GM19438 (cell line): Measurements from ENCODE around the gene CACNA1C.

Experiments
- ATAC-seq: cut with Tn5 transposase; IDR thresholded peaks from one replicate; pipeline ENCODE4 v1.9.1; 2021; ENCODE audit warnings: low read depth; ENCODE audit not compliant: unreplicated experiment

The CACNA1C gene

DNA sequence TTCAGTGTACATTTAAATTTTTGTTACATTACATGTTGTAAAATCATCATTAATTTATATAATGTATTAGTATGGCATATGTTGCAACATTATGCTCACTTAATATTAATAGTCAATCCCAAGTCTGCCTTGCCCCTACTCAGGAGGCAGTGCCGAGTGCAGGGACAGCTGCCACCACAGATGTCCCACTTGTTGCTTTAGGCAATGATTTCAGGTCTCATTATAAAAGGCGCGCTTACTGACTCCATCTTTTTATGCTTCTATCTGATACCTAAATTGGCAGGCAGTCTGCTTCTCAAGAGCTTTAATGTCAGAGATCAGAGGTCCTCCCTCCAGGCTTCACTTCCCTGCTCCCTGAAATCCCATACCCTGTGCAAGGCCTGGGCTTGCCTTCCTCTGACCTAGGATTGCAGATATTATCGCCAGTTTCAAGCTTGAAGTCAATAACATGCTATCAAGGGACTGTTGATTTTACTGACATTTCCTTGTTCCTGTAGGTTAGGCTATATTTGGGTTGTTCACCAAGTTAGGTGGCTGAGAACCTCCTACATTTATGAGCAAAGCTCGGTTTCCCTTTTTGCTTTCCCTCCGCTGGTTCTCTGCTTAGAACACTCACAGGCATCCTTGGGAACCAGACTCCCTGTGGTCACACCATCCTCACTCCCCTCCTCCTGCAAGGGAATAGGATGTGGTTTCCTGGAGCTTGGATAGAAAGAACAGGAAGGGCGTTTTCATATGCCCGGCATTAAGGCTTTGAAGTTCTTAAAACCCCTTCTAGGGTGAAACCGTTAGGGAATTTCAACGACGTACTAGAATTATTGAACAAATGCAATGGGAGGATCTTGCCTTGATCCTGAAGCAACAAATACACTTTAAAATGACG lies 533.6 kb downstream of the CACNA1C start:
- ATAC-seq: no peak

GRCh38 chr12:2588345-2588744 lies 535.6 kb downstream of the CACNA1C start:
- no peak for ATAC-seq

- no peak for ATAC-seq
These were observed 536.6 kb downstream of the CACNA1C start for GRCh38 chr12:2589381-2589780.

- ATAC-seq: no peak
These were observed 540.3 kb downstream of the CACNA1C start for GRCh38 chr12:2593045-2593444.

- no peak for ATAC-seq
These were observed 543.7 kb downstream of the CACNA1C start for GRCh38 chr12:2596441-2596840.

DNA sequence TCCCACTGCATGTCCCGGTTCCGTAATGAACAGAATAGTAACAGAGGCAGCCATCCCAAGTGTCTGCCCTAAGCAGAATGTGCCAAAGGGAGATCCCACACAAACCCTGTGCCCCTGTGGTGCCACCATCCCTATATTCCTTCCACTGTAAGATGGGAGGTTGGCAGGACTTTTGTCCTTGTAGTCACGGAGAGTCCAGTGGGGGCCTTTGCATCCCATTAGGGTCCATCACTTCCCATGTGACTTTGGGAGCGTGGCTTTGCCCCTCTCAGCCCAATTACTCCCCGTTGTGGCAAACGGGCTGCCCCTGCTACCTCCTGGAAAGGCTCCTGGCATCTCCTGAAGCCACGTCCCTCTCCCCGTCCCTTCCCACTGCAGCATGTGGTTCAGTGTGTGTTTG lies 552.5 kb downstream of the CACNA1C start:
- ATAC-seq: no peak

DNA sequence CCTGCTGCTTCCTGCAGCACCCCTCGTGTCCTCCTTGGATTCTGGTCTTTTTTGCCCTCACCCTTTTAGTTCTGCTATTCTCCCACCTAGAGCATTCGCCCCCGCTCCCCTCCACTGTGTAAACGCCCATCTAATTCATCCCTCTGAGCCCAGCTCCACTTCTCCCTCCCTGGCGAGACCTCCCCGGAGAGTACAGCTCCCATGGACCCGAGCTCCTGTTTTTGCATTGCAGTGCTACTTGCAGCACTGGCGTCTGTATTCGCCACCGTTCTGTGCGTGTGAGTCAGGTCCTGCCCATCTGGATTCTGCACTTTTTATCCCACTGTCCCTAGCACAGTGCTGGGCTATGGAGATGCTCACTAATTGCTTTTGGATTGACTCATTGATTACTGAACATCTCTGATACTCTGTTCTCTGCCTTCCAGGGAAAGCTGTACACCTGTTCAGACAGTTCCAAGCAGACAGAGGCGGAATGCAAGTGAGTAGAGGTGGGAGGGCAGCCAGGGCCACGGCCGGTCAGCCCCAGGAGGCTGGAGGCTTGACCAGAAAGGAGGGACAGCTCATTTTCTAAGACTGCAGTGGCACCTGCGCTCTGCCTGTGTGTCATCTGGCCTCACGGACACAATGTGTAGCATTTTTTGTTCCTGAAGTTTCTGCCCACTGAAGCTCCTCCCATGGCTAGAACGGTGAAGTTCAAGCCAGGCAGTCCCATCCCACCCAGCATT lies 553.6 kb downstream of the CACNA1C start:
- no peak for ATAC-seq

GRCh38 chr12:2607881-2608607 lies 555.3 kb downstream of the CACNA1C start:
- ATAC-seq: no peak

GRCh38 chr12:2608608-2608945 lies 555.8 kb downstream of the CACNA1C start:
- no peak for ATAC-seq

DNA sequence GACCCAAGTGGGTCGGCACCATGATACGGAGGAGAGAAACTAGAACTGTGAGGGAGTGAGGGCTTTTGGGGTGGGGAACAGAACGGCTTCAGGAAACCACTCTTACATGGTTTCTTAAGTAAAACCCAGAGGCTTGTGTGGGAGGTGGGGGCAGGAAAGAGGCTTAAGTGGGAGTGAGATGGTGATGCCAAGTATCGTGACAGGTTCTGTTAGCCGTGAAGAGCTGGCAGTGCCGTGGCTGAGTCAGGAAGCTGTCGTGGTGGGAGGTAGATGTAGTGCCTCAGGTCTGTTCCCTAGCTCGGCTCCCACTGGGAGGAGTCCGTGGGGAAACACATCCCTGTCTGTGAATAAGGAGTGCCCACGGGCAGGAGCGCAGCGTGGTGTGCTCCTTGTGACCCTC lies 556.2 kb downstream of the CACNA1C start:
- no peak for ATAC-seq

DNA sequence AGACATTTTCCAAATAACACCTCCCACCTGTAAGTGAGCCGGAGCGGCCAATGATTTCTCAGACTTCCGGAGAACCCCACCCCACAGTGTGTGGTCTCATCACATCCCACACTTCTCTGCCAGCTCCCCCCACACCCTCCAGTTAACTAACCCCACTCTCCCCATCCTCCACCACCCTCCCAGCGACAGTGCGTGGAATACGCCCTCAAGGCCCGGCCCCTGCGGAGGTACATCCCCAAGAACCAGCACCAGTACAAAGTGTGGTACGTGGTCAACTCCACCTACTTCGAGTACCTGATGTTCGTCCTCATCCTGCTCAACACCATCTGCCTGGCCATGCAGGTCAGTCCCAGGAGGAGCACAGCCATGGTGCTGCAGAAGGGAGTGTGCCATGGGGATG lies 557.6 kb downstream of the CACNA1C start:
- no peak for ATAC-seq

DNA sequence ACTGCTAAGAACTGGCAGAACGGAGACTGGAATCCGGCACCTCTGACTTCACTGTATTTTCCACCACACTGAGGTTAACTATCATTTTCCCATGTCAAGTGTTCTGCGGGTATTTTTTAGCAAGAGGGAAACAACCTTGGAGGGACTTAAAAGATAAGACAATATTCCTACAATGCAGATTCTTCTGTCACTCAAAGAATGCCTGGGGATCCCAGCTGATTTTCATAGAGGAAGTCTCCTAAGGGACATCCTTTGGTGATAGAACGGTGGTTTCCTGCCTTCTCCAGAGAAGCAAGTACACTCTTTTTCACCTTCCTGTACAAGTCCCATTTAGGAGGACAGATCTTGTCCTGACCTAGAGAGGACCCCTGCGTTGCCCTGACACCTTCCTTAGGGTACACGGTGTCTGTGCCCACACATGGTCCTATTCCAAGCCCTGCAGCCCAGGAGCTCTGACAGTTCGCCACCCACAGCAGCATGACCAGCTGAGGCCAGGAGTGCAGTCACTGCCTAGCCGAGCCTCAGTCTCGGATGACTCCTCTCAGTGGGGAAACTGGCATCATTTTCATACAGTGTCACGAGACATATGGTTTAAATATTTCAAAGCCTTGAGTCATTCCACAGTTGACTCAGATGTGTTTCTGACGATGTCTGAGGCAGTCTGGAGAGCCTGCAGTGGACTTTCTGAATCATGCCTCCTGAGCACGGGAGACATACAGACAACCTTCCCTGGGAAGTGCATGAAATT lies 560.7 kb downstream of the CACNA1C start:
- no peak for ATAC-seq

GRCh38 chr12:2614341-2614740 lies 561.6 kb downstream of the CACNA1C start:
- no peak for ATAC-seq

DNA sequence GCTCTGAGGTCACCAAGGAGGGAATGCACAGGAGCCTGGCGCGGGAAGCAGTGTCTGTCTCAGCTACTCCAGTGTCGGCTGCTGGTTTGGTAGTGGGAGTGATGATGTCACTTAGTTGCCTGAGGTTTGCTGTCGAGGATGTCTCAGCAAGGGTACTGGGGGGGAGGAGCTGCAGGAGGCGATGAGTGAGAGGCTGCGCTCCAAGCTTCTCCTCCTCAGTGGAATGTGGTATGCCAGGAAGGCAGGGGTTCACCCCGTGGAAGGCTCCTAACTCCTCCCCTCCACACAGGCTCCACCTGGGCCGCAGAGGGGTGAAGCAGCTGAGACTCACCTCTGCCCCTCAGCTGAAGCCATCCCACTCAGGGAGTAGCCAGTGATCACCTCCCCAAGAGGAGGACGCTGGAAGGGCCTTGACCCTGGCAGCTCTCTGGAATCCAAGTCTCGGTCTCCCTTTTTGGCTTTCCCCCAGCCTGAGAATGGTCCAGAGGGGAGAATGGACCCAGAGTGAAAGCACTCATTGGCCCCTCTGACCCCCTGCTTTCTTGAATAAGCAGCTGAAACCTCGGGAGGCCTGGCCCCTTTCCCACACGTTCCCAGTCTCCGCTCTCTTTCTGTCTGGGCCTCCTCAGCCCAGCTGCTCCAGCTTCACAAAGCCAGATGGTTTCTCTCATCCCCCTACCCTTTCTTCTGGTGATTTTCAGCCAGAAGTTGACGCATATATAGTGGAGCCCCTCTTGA lies 563.0 kb downstream of the CACNA1C start:
- no peak for ATAC-seq

DNA sequence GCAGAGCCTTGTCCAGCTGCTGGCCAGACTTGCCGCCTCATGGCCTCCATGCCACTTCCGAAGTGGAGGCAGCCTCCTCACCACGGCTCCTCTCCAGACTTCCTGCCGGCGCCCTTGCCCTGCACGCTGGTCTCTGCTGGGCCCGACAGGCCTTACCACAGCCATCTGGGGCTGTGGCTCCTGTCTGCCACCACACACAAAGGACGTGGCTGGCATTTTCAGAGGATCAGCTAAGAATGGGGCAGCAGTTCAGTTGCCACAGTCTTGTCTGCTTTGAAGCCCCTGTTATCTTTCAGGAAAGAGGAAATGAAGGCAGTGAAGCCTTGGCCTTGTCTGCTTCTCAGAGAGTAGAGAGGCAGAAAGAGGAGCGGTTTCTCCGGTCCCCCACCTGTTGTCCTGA lies 564.0 kb downstream of the CACNA1C start:
- no peak for ATAC-seq

DNA sequence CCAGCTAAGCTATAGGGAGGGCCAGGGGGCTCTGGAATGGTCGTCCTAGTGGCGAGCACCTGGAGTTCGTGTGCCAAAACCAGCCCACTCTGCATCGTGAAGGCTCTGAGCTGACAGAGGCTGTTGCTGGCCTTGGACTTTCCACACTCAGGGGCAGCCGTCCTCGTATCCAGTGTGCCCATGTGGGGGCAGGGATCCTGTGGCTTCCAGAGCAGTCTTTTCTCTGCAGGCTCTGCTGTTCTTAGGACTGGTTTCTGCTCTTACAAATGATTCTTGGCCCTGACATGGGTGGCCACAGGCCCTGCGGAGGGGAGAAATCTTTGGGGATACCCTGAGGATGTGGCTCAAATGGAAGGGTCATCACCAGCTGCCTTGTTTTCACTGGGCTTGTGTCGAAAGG lies 564.6 kb downstream of the CACNA1C start:
- no peak for ATAC-seq

DNA sequence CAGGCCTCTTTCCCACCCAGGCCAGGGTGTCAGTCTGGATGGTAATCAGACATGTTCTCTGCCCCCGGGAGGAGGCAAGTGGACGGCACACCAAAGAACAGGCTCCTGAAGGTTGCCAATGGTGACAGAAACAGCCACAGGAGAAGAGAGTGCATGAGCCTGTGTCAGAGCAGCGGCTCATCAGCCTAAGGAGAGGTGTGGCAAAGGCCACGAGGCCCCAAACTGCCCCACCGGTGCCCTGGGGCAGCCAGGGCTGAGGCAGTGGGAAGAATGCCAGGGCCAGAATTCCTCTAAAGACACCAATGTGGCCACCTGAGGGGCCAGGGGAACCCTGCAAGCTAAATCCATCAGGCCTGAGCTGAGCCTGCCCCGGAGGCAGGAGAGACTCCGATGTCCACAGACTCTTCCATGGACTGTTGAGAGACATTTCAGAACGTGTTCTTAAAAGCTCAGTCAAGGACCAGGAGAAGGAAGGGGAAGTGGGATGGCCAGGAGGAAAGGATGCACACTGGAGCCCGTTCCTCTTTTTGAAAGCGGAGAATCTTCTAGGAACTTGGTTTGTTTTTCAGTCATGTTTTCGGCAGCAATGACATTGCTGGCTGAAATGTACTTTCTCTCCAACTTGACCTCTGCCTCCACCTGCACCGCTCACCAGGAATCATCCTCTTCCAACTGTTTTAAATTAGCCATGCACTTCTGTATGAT lies 565.7 kb downstream of the CACNA1C start:
- ATAC-seq: no peak

GRCh38 chr12:2619136-2619535 lies 566.3 kb downstream of the CACNA1C start:
- no peak for ATAC-seq

- ATAC-seq: no peak
These were observed 569.7 kb downstream of the CACNA1C start for GRCh38 chr12:2622460-2622859.
